Bronchial epithelial cell (primary cell): ENCODE results near the gene RALGAPA1. TPM values are rescaled to one million over a fixed set of nuclear protein-coding genes. Genes with fewer than 3 reads are reported as not detected.

Experiments
- DNase-seq: peaks from one replicate; pipeline ENCODE4 v3.0.0-alpha.2; 2010; ENCODE audit warnings: low read depth
- FAIRE-seq: peaks from 2 replicates; lab custom pipeline; 2011; peaks lifted over from hg19 to GRCh38; lab: Jason Lieb, UNC
- H3K27me3 ChIP-seq: 2 replicates; pipeline ENCODE4 v1.5.1; 2011; ENCODE audit warnings: low read length; ENCODE audit not compliant: control insufficient read depth, insufficient read depth
- H3K36me3 ChIP-seq: 2 replicates; pipeline ENCODE4 v1.5.1; 2011; ENCODE audit warnings: low read length; ENCODE audit not compliant: control insufficient read depth, insufficient read depth
- H3K4me3 ChIP-seq: 2 replicates; pipeline ENCODE4 v1.5.1; 2011; ENCODE audit warnings: mild to moderate bottlenecking, low read depth, low read length, control low read depth
- total RNA-seq: library from RNA; depleted of rRNA; stranded (reverse); fragments of >200 nt; gene quantifications from 2 replicates; pipeline ENCODE4 v1.2.1, GENCODE V29; 2014
- TF ChIP-seq, protein P1 (sequence below): IDR thresholded peaks from 2 replicates; pipeline ENCODE4 v1.5.1; 2011; ENCODE audit warnings: mild to moderate bottlenecking, moderate library complexity, low read length, control low read depth, inconsistent platforms; ENCODE audit not compliant: insufficient read depth, severe bottlenecking

The RALGAPA1 gene
- total RNA-seq, 1 donor from 2014 or later = 28.2 TPM

- DNase-seq (no peak), FAIRE-seq (no peak)
- TF ChIP-seq, protein P1, sequence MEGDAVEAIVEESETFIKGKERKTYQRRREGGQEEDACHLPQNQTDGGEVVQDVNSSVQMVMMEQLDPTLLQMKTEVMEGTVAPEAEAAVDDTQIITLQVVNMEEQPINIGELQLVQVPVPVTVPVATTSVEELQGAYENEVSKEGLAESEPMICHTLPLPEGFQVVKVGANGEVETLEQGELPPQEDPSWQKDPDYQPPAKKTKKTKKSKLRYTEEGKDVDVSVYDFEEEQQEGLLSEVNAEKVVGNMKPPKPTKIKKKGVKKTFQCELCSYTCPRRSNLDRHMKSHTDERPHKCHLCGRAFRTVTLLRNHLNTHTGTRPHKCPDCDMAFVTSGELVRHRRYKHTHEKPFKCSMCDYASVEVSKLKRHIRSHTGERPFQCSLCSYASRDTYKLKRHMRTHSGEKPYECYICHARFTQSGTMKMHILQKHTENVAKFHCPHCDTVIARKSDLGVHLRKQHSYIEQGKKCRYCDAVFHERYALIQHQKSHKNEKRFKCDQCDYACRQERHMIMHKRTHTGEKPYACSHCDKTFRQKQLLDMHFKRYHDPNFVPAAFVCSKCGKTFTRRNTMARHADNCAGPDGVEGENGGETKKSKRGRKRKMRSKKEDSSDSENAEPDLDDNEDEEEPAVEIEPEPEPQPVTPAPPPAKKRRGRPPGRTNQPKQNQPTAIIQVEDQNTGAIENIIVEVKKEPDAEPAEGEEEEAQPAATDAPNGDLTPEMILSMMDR = no peak
- Histone ChIP-seq H3K36me3 (peaks cover 3% of the 10 kb centered on the region), H3K4me3 (no peak overlapping the region), H3K27me3 (no peaks in the 10 kb centered on the region)
These were observed 83.2 kb downstream of the RALGAPA1 start for GRCh38 chr14:35725930-35726329.

DNA sequence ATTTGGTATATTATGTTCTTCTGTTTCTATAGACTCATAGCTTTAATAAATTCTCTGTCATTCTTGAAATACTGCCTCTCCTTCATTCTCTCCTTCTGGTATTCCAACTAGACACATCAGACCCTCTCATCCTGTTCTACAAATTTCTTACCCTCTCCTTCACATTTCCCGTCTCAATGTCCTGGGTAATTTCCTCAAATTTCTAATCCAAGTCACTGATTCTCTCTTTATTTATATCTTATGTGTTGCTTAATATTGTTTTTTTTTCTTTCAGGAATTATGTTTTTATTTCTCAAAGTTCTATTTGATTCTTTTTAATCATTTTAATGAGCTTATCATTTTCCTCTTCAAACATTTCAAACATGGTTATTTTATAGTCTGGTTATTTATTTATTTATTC lies 94.0 kb downstream of the RALGAPA1 start:
- FAIRE-seq (no peak), DNase-seq (no peak)
- Histone ChIP-seq H3K4me3 (no peak overlapping the region), H3K27me3 (no peaks in the 10 kb centered on the region), H3K36me3 (no peaks in the 10 kb centered on the region)
- TF ChIP-seq, protein P1 = no peak

DNA sequence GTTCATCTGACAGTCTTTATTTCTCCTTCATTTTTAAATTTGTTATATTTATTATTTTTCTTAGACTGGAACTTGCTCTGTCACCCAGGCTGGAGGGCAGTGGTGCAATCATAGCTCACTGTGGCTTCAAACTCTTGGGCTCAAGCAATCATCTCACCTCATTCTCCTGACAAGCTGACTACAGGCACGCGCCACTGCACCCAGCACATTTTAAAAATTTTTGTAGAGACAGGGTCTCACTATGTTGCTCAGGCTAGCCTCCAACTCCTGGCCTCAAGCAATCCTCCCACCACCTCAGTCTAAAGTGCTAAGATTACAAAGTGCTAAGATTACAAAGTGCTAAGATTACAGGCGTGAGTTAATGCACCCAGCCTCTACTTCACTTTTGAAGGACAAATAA lies 96.6 kb downstream of the RALGAPA1 start:
- TF ChIP-seq, protein P1 = no peak
- DNase-seq = no peak
- no peaks in the 10 kb centered on the region for H3K27me3 ChIP-seq
- FAIRE-seq = no peak
- H3K36me3 ChIP-seq = no peaks in the 10 kb centered on the region
- H3K4me3 ChIP-seq = no peak overlapping the region

GRCh38 chr14:35708062-35708461 lies 101.0 kb downstream of the RALGAPA1 start:
- FAIRE-seq = no peak
- no peaks in the 10 kb centered on the region for H3K36me3 ChIP-seq

GRCh38 chr14:35705636-35706035 lies 103.5 kb downstream of the RALGAPA1 start:
- TF ChIP-seq, protein P1 = no peak
- no peak for FAIRE-seq
- Histone ChIP-seq H3K27me3 (no peaks in the 10 kb centered on the region), H3K36me3 (no peaks in the 10 kb centered on the region), H3K4me3 (no peak overlapping the region)
- no peak for DNase-seq

More at GRCh38 chr14:35708062-35708461, 101.0 kb downstream of the RALGAPA1 start:
- H3K4me3 ChIP-seq = no peak overlapping the region
- no peak for DNase-seq
- TF ChIP-seq, protein P1 = no peak
- H3K27me3 ChIP-seq = no peaks in the 10 kb centered on the region

DNA sequence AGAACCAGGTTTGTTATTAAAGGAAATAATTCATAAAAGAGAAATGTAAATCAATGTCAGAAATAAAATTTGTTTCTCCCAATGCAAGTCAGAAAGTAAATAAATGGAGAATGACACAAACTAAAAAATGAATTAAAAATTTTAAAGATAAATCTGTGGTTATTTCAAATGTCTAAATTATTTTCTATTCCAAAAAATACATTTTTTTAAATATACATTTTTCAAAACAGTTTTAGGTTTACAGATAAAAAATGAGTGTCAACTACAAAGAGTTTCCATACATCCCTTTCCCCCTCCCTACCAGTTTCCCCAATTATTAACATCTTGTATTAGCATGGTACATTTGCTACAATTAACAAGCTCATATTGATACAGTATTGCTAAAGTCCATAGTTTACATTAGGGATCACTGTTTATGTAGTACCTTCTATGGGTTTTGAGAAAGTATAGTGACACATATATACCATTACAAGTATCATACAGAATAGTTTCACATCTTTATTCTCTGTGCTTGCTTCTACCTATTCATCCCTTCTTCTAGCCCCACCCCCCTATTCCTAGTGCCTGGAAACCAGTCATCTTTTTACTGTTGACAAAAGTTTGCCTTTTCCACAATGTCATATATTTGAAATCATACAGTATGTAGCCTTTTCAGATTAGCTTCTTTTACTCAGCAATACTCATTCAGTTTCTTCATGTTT lies 104.2 kb downstream of the RALGAPA1 start:
- Histone ChIP-seq H3K4me3 (no peak overlapping the region), H3K36me3 (no peaks in the 10 kb centered on the region), H3K27me3 (no peaks in the 10 kb centered on the region)
- DNase-seq (no peak), FAIRE-seq (no peak)
- TF ChIP-seq, protein P1 = no peak
